Measurements from ENCODE around the gene CYSLTR2.

The CYSLTR2 gene

GRCh38 chr13:48648446-48648845 is 5.3 kb upstream of the CYSLTR2 start:
- no peak overlapping the region for H3K27ac ChIP-seq (ENCODE audit: extremely low read depth, low read depth, low read length)
- CTCF ChIA-PET = no interaction called here
- TF ChIP-seq ZBTB17 (tag by site-specific recombination; IDR thresholded peaks at IDR 0.05) (no peak), ZNF292 (tag by site-specific recombination; IDR thresholded peaks at IDR 0.05; ENCODE audit: borderline replicate concordance, low read depth) (no peak), KLF17 (tag by site-specific recombination; IDR thresholded peaks at IDR 0.05) (no peak), ZNF76 (tag by site-specific recombination; IDR thresholded peaks at IDR 0.05; ENCODE audit: borderline replicate concordance, low read depth) (no peak), ZNF366 (tag by site-specific recombination; conservative IDR thresholded peaks at IDR 0.05) (no peak), REST (tag by site-specific recombination; IDR thresholded peaks at IDR 0.05) (no peak), ZNF777 (tag by site-specific recombination; IDR thresholded peaks at IDR 0.05; ENCODE audit: borderline replicate concordance) (no peak), ZNF404 (tag by site-specific recombination; IDR thresholded peaks at IDR 0.05) (no peak), MEIS1 (CRISPR knock-in tag; IDR thresholded peaks at IDR 0.05; ENCODE audit: borderline replicate concordance) (no peak), PRDM2 (tag by site-specific recombination; IDR thresholded peaks at IDR 0.05; ENCODE audit: borderline replicate concordance) (no peak), ZNF18 (tag by site-specific recombination; IDR thresholded peaks at IDR 0.05) (no peak), ZBTB26 (tag by site-specific recombination; optimal IDR thresholded peaks at IDR 0.05) (no peak), ZNF16 (tag by site-specific recombination; IDR thresholded peaks at IDR 0.05; ENCODE audit: low read depth) (no peak), ZNF837 (tag by site-specific recombination; IDR thresholded peaks at IDR 0.05) (no peak), HOXC10 (CRISPR knock-in tag; IDR thresholded peaks at IDR 0.05) (no peak), PRDM1 (tag by site-specific recombination; IDR thresholded peaks at IDR 0.05) (no peak)
- POLR2A ChIA-PET = no interaction called here
- no peak overlapping the region for H3K4me3 ChIP-seq (ENCODE audit: low read depth, low read length)
- no peaks in the 10 kb centered on the region for H3K9me3 ChIP-seq (ENCODE audit: control insufficient read depth, insufficient read depth, low read depth, low read length)
- H3K4me1 ChIP-seq (ENCODE audit: control insufficient read depth, insufficient read depth, low read length) = no peaks in the 10 kb centered on the region
- no peaks in the 10 kb centered on the region for H3K36me3 ChIP-seq (ENCODE audit: control insufficient read depth in 2 of 2, insufficient read depth in 1 of 2, low read length in 2 of 2)

Measured in HEK293 (cell line).